GM21515 (cell line): Measurements from ENCODE around the gene RNF223.
A peak's percentile ranks its signal among the peaks of the same experiment; 100 is the strongest.

Experiments
- ATAC-seq: cut with Tn5 transposase; IDR thresholded peaks from one replicate; pipeline ENCODE4 v1.9.1; 2021; ENCODE audit not compliant: unreplicated experiment

Gene RNF223

GRCh38 chr1:1073743-1074587, at the start of gene RNF223:
RNF223 (minus strand) TSS chr1:1074306; CDS start chr1:1072566, 1,740 bp downstream.
- ATAC-seq = no peak

GRCh38 chr1:1122981-1123480, 48.9 kb upstream of the RNF223 start:
- ATAC-seq = no peak

GRCh38 chr1:1122078-1122811, 48.1 kb upstream of the RNF223 start:
- no peak for ATAC-seq

- ATAC-seq = no peak
These were observed 47.5 kb upstream of the RNF223 start for GRCh38 chr1:1121611-1122077.

GRCh38 chr1:1120866-1121591, 46.9 kb upstream of the RNF223 start:
- no peak for ATAC-seq

GRCh38 chr1:1120096-1120495, 46.0 kb upstream of the RNF223 start:
- ATAC-seq = no peak

GRCh38 chr1:1119272-1119890, 45.3 kb upstream of the RNF223 start:
- no peak for ATAC-seq

- ATAC-seq = no peak
These were observed 44.7 kb upstream of the RNF223 start for GRCh38 chr1:1118876-1119220.

- no peak for ATAC-seq
These were observed 44.1 kb upstream of the RNF223 start for GRCh38 chr1:1118011-1118875.

GRCh38 chr1:1117469-1117831, 43.3 kb upstream of the RNF223 start:
- no peak for ATAC-seq

- ATAC-seq = no peak
These were observed 42.8 kb upstream of the RNF223 start for GRCh38 chr1:1116701-1117468.

- peak; percentile 94 for ATAC-seq
These were observed 41.9 kb upstream of the RNF223 start, which contains the start of gene C1orf159 for GRCh38 chr1:1115786-1116700. C1orf159 (minus strand) TSS chr1:1116089; CDS start chr1:1091543, 24,546 bp downstream.

- no peak for ATAC-seq
These were observed 41.2 kb upstream of the RNF223 start for GRCh38 chr1:1115136-1115785.

GRCh38 chr1:1114431-1114830, 40.3 kb upstream of the RNF223 start:
- no peak for ATAC-seq

- no peak for ATAC-seq
These were observed 38.3 kb upstream of the RNF223 start for GRCh38 chr1:1112237-1112985.

GRCh38 chr1:1111516-1112236, 37.6 kb upstream of the RNF223 start:
- no peak for ATAC-seq
